HL-60 (cell line): ENCODE results near the gene MACO1.

ENCODE experiments used
- DNase-seq, 2 experiments: peaks; one replicate each; pipeline ENCODE4 v3.0.0-alpha.2; 2010 to 2020; ENCODE audit warnings: low read depth in 1 of 2, low spot score in 1 of 2
- H3K27ac ChIP-seq: fragments of 250-450 bp; sonication (Bioruptor Pico); replicated peaks from 2 replicates; pipeline ENCODE4 v1.5.1; 2020; ENCODE audit warnings: mild to moderate bottlenecking, moderate library complexity
- H3K27me3 ChIP-seq: fragments of 250-450 bp; sonication (Bioruptor Pico); 2 replicates; pipeline ENCODE4 v1.5.1; 2021; ENCODE audit warnings: mild to moderate bottlenecking, moderate library complexity; ENCODE audit not compliant: insufficient read depth, poor library complexity, severe bottlenecking
- H3K4me3 ChIP-seq: replicated peaks from 2 replicates; pipeline ENCODE4 v1.5.1; 2011; ENCODE audit warnings: mild to moderate bottlenecking, control low read depth, low read length; ENCODE audit not compliant: insufficient read depth
- CTCF ChIP-seq: IDR thresholded peaks from one replicate; pipeline ENCODE4 v1.5.1; 2011; ENCODE audit warnings: low read length, control low read depth, inconsistent platforms; ENCODE audit not compliant: insufficient read depth
- GABPA ChIP-seq: IDR thresholded peaks from 2 replicates; pipeline ENCODE4 v1.6.1; 2012; ENCODE audit warnings: low read depth
- POLR2AphosphoS5 ChIP-seq: IDR thresholded peaks from 2 replicates; pipeline ENCODE4 v1.6.1; 2012; ENCODE audit warnings: low read depth
- REST ChIP-seq: IDR thresholded peaks from 2 replicates; pipeline ENCODE4 v1.6.1; 2012; ENCODE audit warnings: low read depth; ENCODE audit not compliant: insufficient replicate concordance
- SPI1 ChIP-seq: IDR thresholded peaks from 2 replicates; pipeline ENCODE4 v1.6.1; 2012; ENCODE audit warnings: low read depth, mild to moderate bottlenecking, borderline replicate concordance

MACO1 gene

DNA sequence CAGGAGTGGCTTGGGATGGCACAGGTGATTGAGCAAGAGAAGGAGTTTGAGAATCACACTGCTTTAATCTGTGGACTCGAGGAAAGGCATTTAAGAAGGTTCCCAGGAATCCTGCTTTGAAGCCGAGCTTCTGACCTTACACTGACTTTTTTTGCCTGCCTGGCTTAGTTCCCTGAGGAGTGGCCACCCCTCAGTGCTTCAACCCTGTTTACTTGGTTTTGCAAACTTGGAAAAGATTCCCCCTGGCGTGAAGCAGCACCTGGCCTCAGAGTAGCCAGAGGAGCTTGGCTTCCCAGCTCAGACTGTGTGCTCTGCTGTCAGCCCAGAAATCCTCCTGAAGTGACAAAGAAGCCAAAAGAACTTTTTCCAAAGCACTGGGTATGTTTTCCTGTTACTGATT is 64.3 kb downstream of the MACO1 start:
- no peak overlapping the region for H3K27ac ChIP-seq
- no peaks in the 10 kb centered on the region for H3K27me3 ChIP-seq
- no peak for DNase-seq
- TF ChIP-seq REST (no peak), CTCF (no peak), GABPA (no peak), POLR2AphosphoS5 (no peak), SPI1 (no peak)
- no peak overlapping the region for H3K4me3 ChIP-seq

GRCh38 chr1:25500694-25501093 is 70.0 kb downstream of the MACO1 start:
- Histone ChIP-seq H3K27ac (no peak overlapping the region), H3K27me3 (no peaks in the 10 kb centered on the region), H3K4me3 (no peak overlapping the region)
- no peak for DNase-seq
- TF ChIP-seq SPI1: no peak
- no peak for TF ChIP-seq GABPA
- TF ChIP-seq REST: no peak
- TF ChIP-seq POLR2AphosphoS5: no peak
- TF ChIP-seq CTCF: no peak

DNA sequence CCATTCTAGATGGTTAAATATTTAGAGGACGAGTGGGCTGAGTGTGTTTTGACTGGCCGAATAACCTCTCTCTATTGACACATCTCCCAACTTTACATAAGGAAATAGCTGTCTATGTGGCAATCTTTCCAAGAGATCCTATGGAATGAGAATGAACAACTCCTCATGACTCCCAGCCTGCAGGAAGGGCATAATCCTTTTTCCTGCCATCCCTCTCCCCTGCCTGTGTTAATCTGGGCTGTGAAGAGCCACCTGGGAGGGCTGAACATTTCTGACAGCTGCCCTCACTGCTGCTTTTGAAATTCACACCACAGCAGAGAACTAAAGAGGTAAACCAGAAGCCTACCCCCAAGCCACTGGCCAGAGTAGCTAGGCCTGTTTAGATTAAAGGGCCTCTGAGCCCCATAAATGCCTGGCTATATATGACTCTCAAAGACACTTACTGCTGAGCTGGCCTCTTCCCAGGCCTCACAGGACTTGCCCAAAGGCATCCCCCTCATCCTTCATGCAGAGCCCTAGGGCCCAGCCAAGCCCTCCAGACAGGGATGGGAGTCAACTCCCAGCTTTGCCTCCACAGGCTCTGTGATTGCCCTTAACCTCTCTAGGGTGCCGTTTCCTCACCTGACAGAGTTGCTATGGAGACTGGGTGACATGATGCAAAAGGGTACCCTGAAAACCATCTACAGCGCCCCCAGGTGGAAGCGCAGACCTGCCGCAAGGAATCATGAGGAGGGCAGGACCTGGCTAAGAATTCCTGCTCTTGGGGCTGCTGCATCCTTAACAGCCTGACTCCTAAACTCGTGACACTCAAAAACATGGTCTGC is 70.8 kb downstream of the MACO1 start:
- Histone ChIP-seq H3K27ac (no peak overlapping the region), H3K4me3 (no peak overlapping the region), H3K27me3 (no peaks in the 10 kb centered on the region)
- no peak for DNase-seq
- TF ChIP-seq CTCF: no peak
- no peak for TF ChIP-seq POLR2AphosphoS5
- TF ChIP-seq REST: no peak
- no peak for TF ChIP-seq SPI1
- no peak for TF ChIP-seq GABPA
